Ishikawa (cell line): ENCODE measurements around the gene DPYD.

Source experiments
- CEBPB ChIP-seq: IDR thresholded peaks from 2 replicates; pipeline ENCODE4 v1.6.1; 2012
- CREB1 ChIP-seq: IDR thresholded peaks from 2 replicates; pipeline ENCODE4 v1.6.1; 2012; ENCODE audit warnings: low read depth
- EGR1 ChIP-seq: IDR thresholded peaks from 2 replicates; pipeline ENCODE4 v1.6.1; 2012
- EP300 ChIP-seq: IDR thresholded peaks from 2 replicates; pipeline ENCODE4 v1.6.1; 2012; ENCODE audit warnings: borderline replicate concordance
- FOXM1 ChIP-seq: IDR thresholded peaks from 2 replicates; pipeline ENCODE4 v1.6.1; 2012; ENCODE audit warnings: low read depth, borderline replicate concordance
- NFIC ChIP-seq: IDR thresholded peaks from 2 replicates; pipeline ENCODE4 v1.6.1; 2012
- RAD21 ChIP-seq: IDR thresholded peaks from 2 replicates; pipeline ENCODE4 v1.6.1; 2012; ENCODE audit warnings: low read depth
- TAF1 ChIP-seq: IDR thresholded peaks from 2 replicates; pipeline ENCODE4 v1.6.1; 2012; ENCODE audit warnings: low read depth, mild to moderate bottlenecking
- TCF12 ChIP-seq: IDR thresholded peaks from 2 replicates; pipeline ENCODE4 v1.6.1; 2012; ENCODE audit warnings: low read depth
- TEAD4 ChIP-seq: IDR thresholded peaks from 2 replicates; pipeline ENCODE4 v1.6.1; 2012
- YY1 ChIP-seq: IDR thresholded peaks from 2 replicates; pipeline ENCODE4 v1.6.1; 2012; ENCODE audit warnings: low read depth
- ZBTB7A ChIP-seq: IDR thresholded peaks from 2 replicates; pipeline ENCODE4 v1.6.1; 2012; ENCODE audit warnings: low read depth
- TF ChIP-seq, protein P1 (sequence below): IDR thresholded peaks from 2 replicates; pipeline ENCODE4 v1.6.1; 2012
- TF ChIP-seq, protein P2 (sequence below): IDR thresholded peaks from 2 replicates; pipeline ENCODE4 v1.6.1; 2012; ENCODE audit warnings: low read depth, mild to moderate bottlenecking
- TF ChIP-seq, protein P3 (sequence below): IDR thresholded peaks from 2 replicates; pipeline ENCODE4 v1.6.1; 2012

The DPYD gene

DNA sequence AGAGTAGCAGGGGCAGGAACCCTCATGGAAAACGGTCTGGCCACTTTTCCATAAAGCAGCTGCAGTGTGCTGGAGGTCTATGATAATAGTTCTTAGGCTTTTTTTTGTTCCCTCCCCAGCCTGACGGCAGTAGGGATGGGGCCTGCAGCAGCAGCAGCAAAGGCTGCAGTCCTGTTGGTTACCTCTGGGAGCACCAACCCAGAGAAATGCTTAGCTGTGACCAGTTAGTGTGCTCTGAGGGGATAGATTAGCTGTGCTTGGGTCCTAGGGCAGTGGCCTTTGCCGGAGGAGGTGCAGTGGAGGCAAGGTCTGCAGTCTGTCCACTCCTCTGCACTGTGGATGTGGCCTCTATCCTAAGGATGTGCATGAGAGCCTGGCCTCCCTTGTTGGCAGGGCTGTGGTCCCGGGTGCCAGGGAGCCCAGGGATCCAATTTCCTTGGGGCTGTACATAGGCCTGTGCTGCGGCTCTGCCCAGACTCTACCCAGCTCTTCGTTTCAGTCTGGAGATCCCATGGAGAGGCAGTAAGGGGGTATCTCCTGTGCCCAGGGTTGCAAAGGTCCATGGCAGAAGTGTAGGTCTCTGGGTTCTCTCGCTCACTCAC is 876.6 kb downstream of the DPYD start:
- TF ChIP-seq FOXM1, result no peak
- no peak for TF ChIP-seq ZBTB7A
- TF ChIP-seq TEAD4, result no peak
- no peak for TF ChIP-seq EP300
- TF ChIP-seq TAF1, result no peak
- TF ChIP-seq RAD21, result no peak

DNA sequence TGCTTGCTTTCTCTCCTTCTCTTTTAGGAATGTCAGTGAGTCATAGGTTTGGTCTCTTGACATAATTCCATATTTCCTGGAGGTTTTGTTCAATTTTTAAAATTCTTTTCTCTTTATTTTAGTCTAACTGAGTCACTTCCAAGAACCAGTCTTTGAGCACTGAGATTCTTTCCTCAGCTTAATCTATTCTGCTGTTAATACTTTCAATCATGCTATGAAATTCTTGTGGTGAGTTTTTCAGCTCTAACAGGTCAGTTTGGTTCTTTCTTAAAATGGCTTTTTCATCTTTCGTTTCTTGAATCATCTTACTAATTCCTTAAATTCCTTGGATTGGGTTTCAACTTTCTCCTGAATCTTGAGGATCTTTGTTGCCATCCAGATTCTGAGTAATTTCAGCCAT is 878.3 kb downstream of the DPYD start:
- TF ChIP-seq, protein P1, sequence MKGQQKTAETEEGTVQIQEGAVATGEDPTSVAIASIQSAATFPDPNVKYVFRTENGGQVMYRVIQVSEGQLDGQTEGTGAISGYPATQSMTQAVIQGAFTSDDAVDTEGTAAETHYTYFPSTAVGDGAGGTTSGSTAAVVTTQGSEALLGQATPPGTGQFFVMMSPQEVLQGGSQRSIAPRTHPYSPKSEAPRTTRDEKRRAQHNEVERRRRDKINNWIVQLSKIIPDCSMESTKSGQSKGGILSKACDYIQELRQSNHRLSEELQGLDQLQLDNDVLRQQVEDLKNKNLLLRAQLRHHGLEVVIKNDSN, result no peak
- no peak for TF ChIP-seq EP300
- no peak for TF ChIP-seq CEBPB
- no peak for TF ChIP-seq TCF12
- TF ChIP-seq TAF1, result no peak

DNA sequence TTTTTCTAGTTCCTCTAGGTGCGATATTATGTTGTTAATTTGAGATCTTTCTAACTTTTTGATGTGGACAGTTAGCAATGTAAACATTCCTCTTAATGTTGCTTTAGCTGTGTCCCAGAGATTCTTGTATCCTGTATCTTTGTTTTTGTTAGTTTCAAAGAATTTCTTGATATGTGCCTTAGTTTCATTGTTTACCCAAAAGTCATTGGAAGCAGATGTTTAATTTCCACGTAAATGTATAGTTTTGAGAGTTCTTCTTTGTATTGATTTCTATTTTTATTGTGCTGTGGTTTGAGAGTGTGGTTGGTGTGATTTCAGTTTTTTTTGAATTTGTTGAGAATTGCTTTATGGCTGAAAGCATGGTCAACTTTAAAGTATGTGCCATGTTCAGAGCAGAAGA is 879.8 kb downstream of the DPYD start:
- TF ChIP-seq ZBTB7A, result no peak
- TF ChIP-seq FOXM1, result no peak
- TF ChIP-seq, protein P1, result no peak
- no peak for TF ChIP-seq TEAD4
- no peak for TF ChIP-seq NFIC
- no peak for TF ChIP-seq RAD21
- TF ChIP-seq YY1, result no peak
- TF ChIP-seq TAF1, result no peak
- TF ChIP-seq CREB1, result no peak
- TF ChIP-seq CEBPB, result no peak
- TF ChIP-seq, protein P2, sequence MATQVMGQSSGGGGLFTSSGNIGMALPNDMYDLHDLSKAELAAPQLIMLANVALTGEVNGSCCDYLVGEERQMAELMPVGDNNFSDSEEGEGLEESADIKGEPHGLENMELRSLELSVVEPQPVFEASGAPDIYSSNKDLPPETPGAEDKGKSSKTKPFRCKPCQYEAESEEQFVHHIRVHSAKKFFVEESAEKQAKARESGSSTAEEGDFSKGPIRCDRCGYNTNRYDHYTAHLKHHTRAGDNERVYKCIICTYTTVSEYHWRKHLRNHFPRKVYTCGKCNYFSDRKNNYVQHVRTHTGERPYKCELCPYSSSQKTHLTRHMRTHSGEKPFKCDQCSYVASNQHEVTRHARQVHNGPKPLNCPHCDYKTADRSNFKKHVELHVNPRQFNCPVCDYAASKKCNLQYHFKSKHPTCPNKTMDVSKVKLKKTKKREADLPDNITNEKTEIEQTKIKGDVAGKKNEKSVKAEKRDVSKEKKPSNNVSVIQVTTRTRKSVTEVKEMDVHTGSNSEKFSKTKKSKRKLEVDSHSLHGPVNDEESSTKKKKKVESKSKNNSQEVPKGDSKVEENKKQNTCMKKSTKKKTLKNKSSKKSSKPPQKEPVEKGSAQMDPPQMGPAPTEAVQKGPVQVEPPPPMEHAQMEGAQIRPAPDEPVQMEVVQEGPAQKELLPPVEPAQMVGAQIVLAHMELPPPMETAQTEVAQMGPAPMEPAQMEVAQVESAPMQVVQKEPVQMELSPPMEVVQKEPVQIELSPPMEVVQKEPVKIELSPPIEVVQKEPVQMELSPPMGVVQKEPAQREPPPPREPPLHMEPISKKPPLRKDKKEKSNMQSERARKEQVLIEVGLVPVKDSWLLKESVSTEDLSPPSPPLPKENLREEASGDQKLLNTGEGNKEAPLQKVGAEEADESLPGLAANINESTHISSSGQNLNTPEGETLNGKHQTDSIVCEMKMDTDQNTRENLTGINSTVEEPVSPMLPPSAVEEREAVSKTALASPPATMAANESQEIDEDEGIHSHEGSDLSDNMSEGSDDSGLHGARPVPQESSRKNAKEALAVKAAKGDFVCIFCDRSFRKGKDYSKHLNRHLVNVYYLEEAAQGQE, result no peak
- TF ChIP-seq EP300, result no peak
- TF ChIP-seq, protein P3, sequence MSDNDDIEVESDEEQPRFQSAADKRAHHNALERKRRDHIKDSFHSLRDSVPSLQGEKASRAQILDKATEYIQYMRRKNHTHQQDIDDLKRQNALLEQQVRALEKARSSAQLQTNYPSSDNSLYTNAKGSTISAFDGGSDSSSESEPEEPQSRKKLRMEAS, result no peak
- no peak for TF ChIP-seq TCF12

DNA sequence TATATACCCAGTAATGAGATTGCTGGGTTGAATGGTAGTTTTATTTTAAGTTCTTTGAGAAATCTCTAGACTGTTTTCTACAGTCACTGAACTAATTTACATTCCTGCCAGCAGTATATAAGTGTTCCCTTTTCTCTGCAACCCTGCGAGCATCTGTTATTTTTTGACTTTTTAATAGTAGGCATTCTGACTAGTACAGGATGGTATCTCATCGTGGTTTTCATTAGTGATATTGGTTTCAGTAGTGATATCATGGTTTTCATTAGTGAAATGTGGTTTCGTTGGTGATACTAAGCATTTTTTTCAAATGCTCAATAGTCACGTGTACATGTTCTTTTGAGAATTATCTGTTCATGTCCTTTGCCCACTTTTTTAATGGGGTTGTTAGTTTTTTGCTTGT is 882.4 kb downstream of the DPYD start:
- TF ChIP-seq, protein P1, result no peak

DNA sequence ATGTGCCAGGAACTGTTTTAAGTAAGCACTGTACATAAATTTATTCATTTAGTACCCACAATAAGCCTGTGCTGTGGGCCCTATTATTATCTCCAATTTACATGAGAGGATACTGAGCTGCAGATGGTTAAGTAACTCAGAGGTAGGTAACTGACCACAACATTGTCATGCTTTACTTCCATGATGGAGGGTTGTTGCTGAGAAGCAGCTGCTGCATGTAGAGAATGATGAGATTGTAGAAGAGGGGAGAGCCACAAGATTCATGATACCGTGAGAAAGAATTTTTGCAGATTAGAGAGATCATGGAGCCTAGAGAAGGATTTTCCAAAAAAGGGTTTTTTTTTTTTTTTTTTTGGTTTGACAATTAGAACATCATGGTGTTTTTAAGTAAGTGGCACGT is 886.2 kb downstream of the DPYD start:
- TF ChIP-seq ZBTB7A (no peak), EGR1 (no peak), TCF12 (no peak), TEAD4 (no peak)
- TF ChIP-seq, protein P3, result no peak

DNA sequence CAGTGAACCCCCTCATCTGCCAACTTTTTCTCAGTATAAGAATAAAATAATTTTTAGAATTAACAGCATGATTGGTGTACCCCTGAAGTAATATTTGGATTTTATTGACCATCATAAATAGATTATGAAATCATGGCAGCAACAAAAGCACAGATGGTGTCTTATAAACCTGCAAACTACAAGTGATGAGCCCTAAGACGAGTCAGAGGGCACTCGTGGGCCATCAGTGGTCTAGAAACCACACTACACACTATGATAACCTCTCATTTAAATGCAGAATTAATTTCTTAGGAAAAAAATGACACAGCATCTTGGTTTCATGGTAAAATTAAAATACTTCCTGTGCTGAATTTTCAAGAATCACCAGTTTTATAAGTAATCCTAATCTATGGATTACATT is 886.9 kb downstream of the DPYD start:
- no peak for TF ChIP-seq CREB1
- TF ChIP-seq TEAD4, result no peak
- TF ChIP-seq, protein P3, result no peak
- TF ChIP-seq NFIC, result no peak
- no peak for TF ChIP-seq EGR1
- TF ChIP-seq EP300, result no peak
- TF ChIP-seq, protein P2, result no peak
